Neuronal stem cell (in vitro differentiated cells): ENCODE data around the gene C12orf54.
"Not testable (repeated sequence)": the region's sequence is repeated elsewhere in the genome, so short reads cannot be mapped to it uniquely, and the experiment has no call there.

Source experiments
- DNase-seq: peaks from one replicate; pipeline ENCODE4 v3.0.0-alpha.2; 2013; ENCODE audit warnings: low spot score
- H2AFZ ChIP-seq: one replicate; pipeline ENCODE4 v1.6.1; 2013; ENCODE audit warnings: mild to moderate bottlenecking, low read length, inconsistent platforms
- H2AK5ac ChIP-seq: 2 replicates; pipeline ENCODE4 v1.6.1; 2013; ENCODE audit warnings: low read depth, mild to moderate bottlenecking, inconsistent platforms, low read length, moderate library complexity, mixed read lengths
- H2BK120ac ChIP-seq: 2 replicates; pipeline ENCODE4 v1.6.1; 2013; ENCODE audit warnings: low read depth, mild to moderate bottlenecking, inconsistent platforms, low read length, moderate library complexity, mixed read lengths
- H2BK12ac ChIP-seq: one replicate; pipeline ENCODE4 v1.6.1; 2013; ENCODE audit warnings: low read length, inconsistent platforms
- H2BK15ac ChIP-seq: 2 replicates; pipeline ENCODE4 v1.6.1; 2013; ENCODE audit warnings: mild to moderate bottlenecking, low read length, inconsistent platforms, mixed read lengths
- H2BK5ac ChIP-seq: one replicate; pipeline ENCODE4 v1.6.1; 2013; ENCODE audit warnings: inconsistent platforms, mild to moderate bottlenecking, low read length, moderate library complexity
- H3K14ac ChIP-seq: one replicate; pipeline ENCODE4 v1.6.1; 2013; ENCODE audit warnings: low read length, inconsistent platforms
- H3K18ac ChIP-seq: 2 replicates; pipeline ENCODE4 v1.6.1; 2013; ENCODE audit warnings: low read length, inconsistent platforms
- H3K23ac ChIP-seq: 2 replicates; pipeline ENCODE4 v1.6.1; 2013; ENCODE audit warnings: low read depth, mild to moderate bottlenecking, mixed read lengths, low read length, inconsistent platforms; ENCODE audit not compliant: poor library complexity
- H3K27ac ChIP-seq: replicated peaks from 3 replicates; pipeline ENCODE4 v1.5.1; 2013; ENCODE audit warnings: low read length, inconsistent platforms
- H3K27me3 ChIP-seq, 3 experiments: 2 replicates each; pipeline ENCODE4 v1.6.1; 2013; ENCODE audit warnings: low read length in 3 of 3, mild to moderate bottlenecking in 2 of 3, inconsistent platforms in 1 of 3, low read depth in 1 of 3, mixed read lengths in 1 of 3, moderate library complexity in 1 of 3; ENCODE audit not compliant: control insufficient read depth in 3 of 3, insufficient read depth in 3 of 3
- H3K36me3 ChIP-seq, 2 donors: replicated peaks in 1 of 2; 2 replicates each; pipeline ENCODE4 v1.6.1; 2013; ENCODE audit warnings: low read length in 2 of 2; ENCODE audit not compliant: control insufficient read depth in 2 of 2, insufficient read depth in 2 of 2
- H3K4ac ChIP-seq: 2 replicates; pipeline ENCODE4 v1.6.1; 2013; ENCODE audit warnings: inconsistent platforms, mild to moderate bottlenecking, low read length, moderate library complexity
- H3K4me1 ChIP-seq, 2 donors: 1 replicate in 1 of 2; 2 replicates in 1 of 2; pipeline ENCODE4 v1.6.1; 2013; ENCODE audit warnings: low read length in 2 of 2, low read depth in 1 of 2; ENCODE audit not compliant: control insufficient read depth in 2 of 2, insufficient read depth in 1 of 2
- H3K4me2 ChIP-seq: one replicate; pipeline ENCODE4 v1.6.1; 2013; ENCODE audit warnings: mild to moderate bottlenecking, low read length, inconsistent platforms; ENCODE audit not compliant: insufficient read depth, poor library complexity, severe bottlenecking
- H3K4me3 ChIP-seq, 2 donors: 2 replicates each; pipeline ENCODE4 v1.5.1; 2013; ENCODE audit warnings: low read length in 2 of 2, mild to moderate bottlenecking in 2 of 2, inconsistent platforms in 1 of 2, moderate library complexity in 1 of 2
- H3K79me1 ChIP-seq: one replicate; pipeline ENCODE4 v1.6.1; 2013; ENCODE audit warnings: low read depth, mild to moderate bottlenecking, inconsistent platforms, low read length, moderate library complexity
- H3K9ac ChIP-seq: one replicate; pipeline ENCODE4 v1.6.1; 2013; ENCODE audit warnings: mild to moderate bottlenecking, low read depth, low read length, inconsistent platforms; ENCODE audit not compliant: poor library complexity
- H3K9me3 ChIP-seq, 2 donors: replicated peaks in 1 of 2; 2 replicates each; pipeline versions ENCODE3 to v1.6.1; 2013; ENCODE audit warnings: low read length in 2 of 2, mild to moderate bottlenecking in 2 of 2, inconsistent platforms in 1 of 2, low read depth in 1 of 2, mixed read lengths in 1 of 2, moderate library complexity in 1 of 2; ENCODE audit not compliant: control insufficient read depth in 2 of 2, insufficient read depth in 1 of 2
- H4K8ac ChIP-seq: one replicate; pipeline ENCODE4 v1.6.1; 2013; ENCODE audit warnings: low read depth, mild to moderate bottlenecking, inconsistent platforms, low read length, moderate library complexity
- H4K91ac ChIP-seq: one replicate; pipeline ENCODE4 v1.6.1; 2013; ENCODE audit warnings: low read length, low read depth, mild to moderate bottlenecking, inconsistent platforms; ENCODE audit not compliant: poor library complexity
- WGBS, 2 donors: extraction: QIAGEN DNeasy Blood & Tissue Kit; methylation state at CpG; one replicate each; pipeline ENCODE4 v1.1.7; 2013; ENCODE audit warnings: missing lambda C conversion rate in 2 of 2, mixed read lengths in 1 of 2; ENCODE audit not compliant: insufficient read length in 2 of 2, insufficient replicate concordance in 1 of 2; ENCODE audit errors: extremely low coverage in 2 of 2; 5-methylcytosine and 5-hydroxymethylcytosine counted together

The C12orf54 gene

DNA sequence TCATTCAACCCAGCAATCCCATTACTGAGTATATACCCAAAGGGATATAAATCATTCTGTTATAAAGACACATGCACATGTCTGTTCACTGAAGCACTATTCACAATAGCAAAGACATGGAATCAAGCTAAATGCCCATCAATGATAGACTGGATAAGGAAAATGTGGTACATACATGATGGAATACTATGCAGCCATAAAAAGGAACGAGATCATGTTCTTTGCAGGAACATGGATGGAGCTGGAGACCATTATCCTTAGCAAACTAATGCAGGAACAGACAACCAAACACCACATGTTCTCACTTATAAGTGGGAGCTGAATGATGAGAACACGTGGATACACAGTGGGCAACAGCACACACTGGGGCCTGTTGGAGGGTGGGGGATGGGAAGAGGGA lies 29.3 kb upstream of the C12orf54 start:
- not testable (repeated sequence) for H3K14ac ChIP-seq, H3K27ac ChIP-seq, H3K4ac ChIP-seq, H2BK12ac ChIP-seq, H3K4me2 ChIP-seq, H3K36me3 ChIP-seq, H4K8ac ChIP-seq, H3K4me3 ChIP-seq, H3K79me1 ChIP-seq, H2BK5ac ChIP-seq, H2BK120ac ChIP-seq, H2BK15ac ChIP-seq, H4K91ac ChIP-seq, H2AFZ ChIP-seq, H3K4me1 ChIP-seq, H3K9me3 ChIP-seq, H2AK5ac ChIP-seq, H3K18ac ChIP-seq, DNase-seq, H3K9ac ChIP-seq, H3K23ac ChIP-seq
- WGBS, 2 donors: no CpG with 5 or more reads among the region's 2 CpGs
- peaks cover 0 to 10% (median 0%) of the 10 kb centered on the region in 3 experiments for H3K27me3 ChIP-seq

- no CpG with 5 or more reads among the region's 1 CpG for WGBS, 2 donors
- no peak for DNase-seq
- no peak overlapping the region for H3K27ac ChIP-seq
These were observed 27.6 kb upstream of the C12orf54 start for GRCh38 chr12:48454667-48455066.

GRCh38 chr12:48455116-48455515 lies 27.2 kb upstream of the C12orf54 start:
- Histone ChIP-seq H3K4me2 (no peak overlapping the region), H3K4me1 (no peaks in the 10 kb centered on the region), H2AFZ (no peak overlapping the region), H3K36me3 (no peaks in the 10 kb centered on the region), H2BK12ac (no peak overlapping the region), H3K4me3 (no peak overlapping the region), H4K8ac (no peak overlapping the region), H2AK5ac (no peak overlapping the region), H3K9ac (no peak overlapping the region), H3K79me1 (no peaks in the 10 kb centered on the region), H3K4ac (no peak overlapping the region), H3K23ac (no peak overlapping the region), H2BK15ac (no peak overlapping the region), H3K18ac (no peak overlapping the region), H3K9me3 (no peaks in the 10 kb centered on the region), H2BK5ac (no peak overlapping the region), H3K14ac (no peak overlapping the region), H3K27me3 (peaks cover 0 to 19% (median 0%) of the 10 kb centered on the region in 3 experiments), H3K27ac (no peak overlapping the region), H2BK120ac (no peak overlapping the region), H4K91ac (no peak overlapping the region)
- DNase-seq: no peak
- WGBS, 2 donors: no CpG with 5 or more reads among the region's 2 CpGs

More at GRCh38 chr12:48454667-48455066, 27.6 kb upstream of the C12orf54 start:
- Histone ChIP-seq H3K9ac (no peak overlapping the region), H3K9me3 (peaks cover 0 to 1% of the 10 kb centered on the region in 2 donors), H2BK120ac (no peak overlapping the region), H3K4me1 (no peaks in the 10 kb centered on the region), H2AFZ (no peak overlapping the region), H3K4me2 (no peak overlapping the region), H4K91ac (no peak overlapping the region), H2BK5ac (no peak overlapping the region), H3K27me3 (peaks cover 0 to 18% (median 0%) of the 10 kb centered on the region in 3 experiments), H3K4ac (no peak overlapping the region), H3K79me1 (no peaks in the 10 kb centered on the region), H2BK12ac (no peak overlapping the region), H3K23ac (no peak overlapping the region), H2AK5ac (no peak overlapping the region), H2BK15ac (no peak overlapping the region), H3K4me3 (no peak overlapping the region), H3K14ac (no peak overlapping the region), H3K18ac (no peak overlapping the region), H3K36me3 (no peaks in the 10 kb centered on the region), H4K8ac (no peak overlapping the region)

- Histone ChIP-seq H3K18ac (no peak overlapping the region), H2BK120ac (no peak overlapping the region), H2BK15ac (no peak overlapping the region), H2AFZ (no peak overlapping the region), H3K4me3 (no peak overlapping the region), H3K79me1 (no peaks in the 10 kb centered on the region), H3K27me3 (peaks cover 0 to 19% (median 0%) of the 10 kb centered on the region in 3 experiments), H3K9me3 (no peaks in the 10 kb centered on the region), H3K4me1 (no peaks in the 10 kb centered on the region), H2BK12ac (no peak overlapping the region), H3K4ac (no peak overlapping the region), H2BK5ac (no peak overlapping the region), H2AK5ac (no peak overlapping the region), H3K27ac (no peak overlapping the region), H4K91ac (no peak overlapping the region), H3K14ac (no peak overlapping the region), H3K36me3 (no peaks in the 10 kb centered on the region), H4K8ac (no peak overlapping the region), H3K9ac (no peak overlapping the region), H3K23ac (no peak overlapping the region), H3K4me2 (no peak overlapping the region)
- WGBS, 2 donors: no CpG with 5 or more reads among the region's 6 CpGs
- no peak for DNase-seq
These were observed 23.0 kb upstream of the C12orf54 start for GRCh38 chr12:48459259-48459658.
